HG02798 (cell line): Measurements from ENCODE around the gene ELL2.

Source experiments
- ATAC-seq: cut with Tn5 transposase; IDR thresholded peaks from one replicate; pipeline ENCODE4 v1.9.1; 2021; ENCODE audit warnings: mild to moderate bottlenecking; ENCODE audit not compliant: unreplicated experiment, poor library complexity

Gene ELL2

GRCh38 chr5:95984287-95984938, 22.8 kb upstream of the ELL2 start:
- ATAC-seq = no peak

DNA sequence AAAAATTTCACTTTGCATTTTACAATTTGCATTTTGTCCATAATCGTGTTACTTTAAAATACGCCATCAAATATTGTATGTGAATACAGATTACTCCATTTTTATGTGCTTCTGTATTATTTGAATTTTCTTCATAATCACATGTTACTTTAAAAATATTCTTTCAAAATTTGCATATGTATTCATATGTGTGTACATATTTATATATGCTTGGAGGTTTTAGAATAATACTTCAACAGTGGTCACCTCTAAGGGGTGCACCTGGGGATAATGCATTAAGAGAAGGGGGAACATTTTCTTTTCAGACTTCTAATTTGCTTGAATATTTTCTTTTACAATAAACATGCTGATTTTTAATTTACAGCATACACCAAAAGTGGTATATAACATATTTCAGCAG, 21.9 kb upstream of the ELL2 start:
- no peak for ATAC-seq

- no peak for ATAC-seq
Observed at GRCh38 chr5:95983080-95983479, 21.4 kb upstream of the ELL2 start.

DNA sequence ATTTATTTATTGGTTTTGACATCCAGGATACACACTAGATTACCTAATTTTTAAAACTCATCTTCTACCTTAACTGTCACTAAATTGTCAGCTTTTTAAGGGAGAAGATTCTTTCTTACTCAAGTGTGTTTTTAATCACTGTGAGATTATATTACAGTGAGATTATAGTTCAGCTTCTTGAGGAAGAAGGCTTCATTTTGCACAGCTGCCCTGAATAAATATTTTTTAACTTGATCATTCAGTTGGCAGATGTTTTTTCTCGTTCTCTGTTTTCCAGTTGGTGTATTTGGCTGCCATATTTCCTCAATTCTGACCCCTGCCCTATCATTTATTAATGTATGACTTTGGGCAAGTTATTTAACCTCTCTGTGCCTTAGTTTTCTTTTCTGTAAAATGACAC, 15.0 kb upstream of the ELL2 start:
- ATAC-seq = no peak

- ATAC-seq = no peak
Observed at GRCh38 chr5:95975703-95976102, 14.1 kb upstream of the ELL2 start.

DNA sequence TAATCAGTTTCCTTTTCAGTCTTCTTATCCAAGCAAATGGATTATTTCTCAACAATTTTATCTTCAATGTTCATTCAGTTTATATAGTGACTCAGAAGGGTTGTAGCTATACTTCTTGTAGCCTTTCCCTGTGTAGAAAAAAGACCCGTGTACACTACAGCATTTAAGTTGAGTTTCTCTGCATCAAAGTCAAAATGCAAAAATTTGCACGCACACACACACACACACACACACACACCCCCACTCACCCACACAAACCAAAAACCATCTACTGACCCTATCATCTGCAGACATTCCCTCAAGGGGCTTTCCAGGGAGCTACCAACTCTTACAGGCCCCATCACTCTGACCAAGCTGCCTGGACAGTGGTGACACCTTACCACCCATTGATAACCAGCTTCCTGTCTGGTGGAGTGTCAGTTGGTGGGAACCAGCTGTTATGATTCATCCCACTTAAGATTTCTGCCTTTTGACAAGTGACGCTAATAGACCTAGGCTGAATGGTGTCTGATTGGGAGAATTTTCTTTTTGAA, 12.2 kb upstream of the ELL2 start:
- peak; percentile 98 for ATAC-seq

- ATAC-seq = no peak
Observed at GRCh38 chr5:95972196-95972595, 10.5 kb upstream of the ELL2 start.

DNA sequence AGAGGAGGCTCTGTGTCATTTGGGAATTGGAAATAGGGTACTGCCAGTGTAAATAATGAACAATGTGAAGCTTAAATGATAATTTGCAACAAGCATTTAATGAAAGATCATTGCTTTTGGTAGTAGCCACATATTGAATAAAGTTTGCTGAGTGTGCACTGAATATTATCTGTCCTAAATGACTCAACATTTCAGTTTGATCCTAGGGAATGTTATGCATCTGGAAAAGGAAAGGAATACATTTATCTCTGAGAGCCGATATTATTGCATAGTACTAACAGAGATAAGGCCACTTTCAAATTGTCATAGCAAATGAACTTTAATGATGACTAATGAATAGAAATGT, 8.7 kb upstream of the ELL2 start:
- ATAC-seq = no peak

DNA sequence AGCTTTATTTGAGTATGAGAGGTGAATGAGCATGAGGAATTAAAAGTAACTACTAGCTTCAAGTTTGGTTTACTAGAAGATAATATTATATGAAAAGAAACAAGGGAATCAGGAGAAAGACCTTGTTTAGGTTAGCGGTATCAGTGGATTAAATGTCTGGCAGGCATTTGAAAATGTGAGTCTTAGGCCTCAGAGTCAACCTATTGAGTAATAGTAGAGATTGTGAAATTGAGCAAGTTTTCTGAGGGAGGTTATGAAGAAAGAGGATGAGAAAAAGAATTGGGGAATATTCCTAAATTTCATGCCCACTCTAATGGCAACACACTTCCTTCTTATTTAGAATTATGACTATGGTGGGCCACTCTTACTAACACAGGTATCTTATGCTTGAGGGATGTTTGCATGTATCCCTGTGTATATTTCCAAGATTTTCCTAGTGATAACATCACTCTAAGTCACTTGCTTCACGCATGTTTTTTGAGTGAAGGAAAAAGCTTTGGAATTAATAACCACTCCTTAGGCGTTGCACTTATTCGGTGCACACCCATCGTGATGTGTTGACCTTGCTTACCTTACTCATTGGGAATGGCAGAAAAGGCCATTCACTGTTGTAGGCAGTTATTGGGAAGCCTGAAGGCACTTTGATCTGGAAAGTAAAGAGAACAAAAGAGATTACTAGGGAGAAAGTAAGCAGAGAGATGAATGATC, 8.2 kb upstream of the ELL2 start:
- ATAC-seq = no peak

DNA sequence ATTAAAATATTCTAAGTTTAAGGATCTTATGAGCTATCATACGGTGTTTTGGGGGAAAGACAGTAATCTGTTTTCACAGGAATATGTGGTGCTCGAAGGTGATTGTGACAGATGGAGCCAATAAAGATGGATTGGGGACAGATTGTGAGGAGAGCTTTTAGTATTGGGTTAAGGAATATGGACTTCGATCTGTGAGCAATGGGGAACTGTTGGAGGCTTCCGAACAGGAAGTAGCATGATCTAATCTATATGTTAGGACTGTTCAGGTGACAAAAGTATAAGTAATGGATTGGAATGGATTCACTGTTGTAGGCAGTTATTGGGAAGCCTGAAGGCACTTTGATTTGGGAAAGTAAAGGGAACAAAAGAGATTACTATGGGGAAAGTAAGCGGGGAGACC, 7.4 kb upstream of the ELL2 start:
- ATAC-seq = no peak

GRCh38 chr5:95967236-95967635, 5.6 kb upstream of the ELL2 start:
- ATAC-seq = no peak

GRCh38 chr5:95966005-95966404, 4.4 kb upstream of the ELL2 start:
- ATAC-seq = no peak

DNA sequence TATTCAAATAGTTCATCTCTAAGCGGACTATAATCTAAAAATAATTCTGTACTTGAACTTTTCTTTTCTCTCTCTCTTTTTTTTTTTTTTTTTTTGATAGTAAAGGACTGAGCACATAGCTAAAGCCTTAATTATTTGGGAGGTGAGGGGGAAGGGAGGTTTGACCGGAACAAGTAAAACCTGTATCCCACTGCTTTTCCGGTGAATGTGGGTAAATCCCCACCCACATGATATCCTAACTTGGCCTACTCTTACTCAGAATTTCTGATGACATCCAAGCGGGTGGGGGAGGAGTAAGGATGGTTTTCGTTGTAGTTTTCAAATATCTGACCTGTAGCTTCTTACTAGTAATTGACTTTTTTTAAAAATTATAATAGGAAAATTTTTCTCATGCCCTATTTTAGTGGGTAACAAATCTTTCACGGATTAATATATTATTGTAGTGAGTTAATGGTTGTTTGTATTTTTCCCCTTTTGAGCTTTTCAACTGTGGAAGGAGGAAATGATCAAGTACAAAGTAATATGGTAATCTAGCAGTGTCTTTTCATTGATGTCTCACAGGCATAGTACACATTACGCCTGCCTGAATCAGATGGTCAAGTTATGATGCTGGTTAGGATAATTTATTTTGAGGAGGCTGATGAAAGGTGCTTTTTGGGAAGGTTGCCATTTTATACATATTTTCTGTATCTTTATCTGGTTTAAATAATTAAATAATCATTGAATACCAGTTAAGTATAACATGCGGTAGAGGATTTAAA, 2.2 kb upstream of the ELL2 start:
- no peak for ATAC-seq

GRCh38 chr5:95962785-95963184, 1.1 kb upstream of the ELL2 start:
- no peak for ATAC-seq

GRCh38 chr5:95962475-95962773, 773 bp upstream of the ELL2 start:
- no peak for ATAC-seq

- ATAC-seq = peak; percentile 54
Observed at GRCh38 chr5:95960667-95961616, 709 bp downstream of the ELL2 start.

DNA sequence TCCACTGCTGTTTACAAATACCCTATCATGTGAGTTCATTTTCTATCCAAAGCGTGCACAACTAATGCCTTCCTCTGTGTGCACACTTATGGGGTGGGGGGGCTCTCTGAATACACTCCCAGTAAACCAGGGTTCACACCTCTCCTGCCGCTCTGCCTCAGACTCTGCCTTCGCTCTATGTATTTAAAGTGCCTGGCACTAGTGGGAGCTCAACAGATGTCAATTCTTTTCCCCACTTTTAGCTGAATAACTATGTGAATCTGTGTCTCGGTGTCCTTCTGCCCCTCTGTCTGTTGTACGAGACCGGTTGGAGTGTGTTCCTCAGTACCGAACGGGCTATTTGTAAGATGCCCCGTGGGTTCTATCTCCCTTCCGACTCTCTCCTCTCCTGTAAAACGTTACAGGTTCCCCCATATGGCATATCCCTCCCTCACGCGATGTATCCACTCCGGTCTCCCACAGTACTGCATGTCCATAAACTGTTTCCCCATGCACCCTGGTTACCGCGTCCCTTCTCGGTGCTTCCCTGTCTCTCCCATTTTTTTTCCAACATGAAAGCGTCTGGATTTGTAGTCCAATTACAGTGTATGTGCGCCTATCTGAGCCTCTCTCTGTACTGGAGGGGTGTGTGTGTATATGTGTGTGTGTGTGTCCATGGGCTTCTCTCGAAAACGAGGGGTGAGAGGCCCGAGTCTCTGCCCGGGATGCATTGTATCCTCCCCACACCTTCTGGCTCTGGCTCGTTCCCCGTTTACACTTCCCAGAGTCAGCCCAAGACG, 1.6 kb downstream of the ELL2 start:
- ATAC-seq = no peak

DNA sequence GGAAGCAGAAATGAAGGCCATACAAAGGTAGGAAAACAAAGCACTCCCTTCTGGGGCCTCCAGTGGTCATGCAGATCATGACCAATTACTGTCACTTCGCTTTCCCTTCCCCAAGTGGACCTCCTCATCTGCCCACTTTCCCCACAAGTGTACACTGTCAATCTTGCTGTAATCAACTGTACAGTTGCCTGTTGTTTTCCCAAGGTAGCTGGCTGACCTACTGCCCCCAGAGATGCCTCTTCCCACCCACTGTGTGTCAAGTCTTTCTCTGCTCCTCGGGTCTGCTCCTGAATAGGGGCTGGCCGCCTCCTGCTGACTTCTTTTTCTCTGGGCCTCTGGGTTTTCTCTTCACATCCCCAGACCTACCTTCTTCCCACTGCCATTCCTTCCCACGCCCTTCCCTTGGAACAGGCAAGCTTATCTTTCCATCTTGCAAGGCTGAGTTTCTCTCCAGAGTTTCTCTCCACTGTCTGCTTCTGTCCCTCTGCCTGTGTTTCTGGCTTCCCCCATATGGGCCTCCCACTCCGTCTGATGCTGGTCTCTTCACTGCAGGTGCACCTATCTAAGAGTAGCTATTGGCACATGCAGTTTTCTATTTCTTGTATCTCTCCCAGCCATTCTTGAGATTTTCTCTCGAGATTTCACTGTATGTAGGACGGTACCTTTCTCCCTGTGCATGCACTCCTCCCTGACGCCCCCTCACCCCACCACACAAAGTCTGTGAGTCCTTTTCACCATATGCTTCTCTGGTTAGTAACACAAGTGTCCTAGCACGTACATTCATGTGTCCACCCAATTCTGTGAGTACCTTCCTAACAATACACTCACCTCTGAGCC, 2.4 kb downstream of the ELL2 start:
- ATAC-seq = no peak
